Heart left ventricle (tissue), 13 donors: Measurements from ENCODE around the gene MTG1.

Experiments
- CTCF ChIP-seq, 12 donors: fragments of 200-600 bp; sonication (generic) in 4 of 12; IDR thresholded peaks; one replicate each; pipeline versions ENCODE4 v1.5.0 to v1.8.0; 2018 to 2022; ENCODE audit warnings: antibody characterized with exemption in 12 of 12, mild to moderate bottlenecking in 5 of 12
- POLR2A ChIP-seq, 2 donors: fragments of 450-650 bp; IDR thresholded peaks; one replicate each; pipeline ENCODE4 v1.6.1; 2017; ENCODE audit warnings: antibody characterized with exemption in 2 of 2, mild to moderate bottlenecking in 2 of 2, moderate library complexity in 2 of 2
- donor health status: ischemic (EF 13 %, LVEDD 7.1; RV severe dilation, severe dysfunction).
- donor health status: DM: no; HTN: yes; CAD: no.
- donor health status: DM: no; HTN: no; CAD: no.
- donor health status: ischemic (EF 25% LVEDD 6.9; RV normal size, moderate dysfunction).
- donor health status: ischemic (EF 25% LVEDD 5.7; RV mildly dilated, moderate dysfunction).
- donor health status: ischemic (EF 35%, LVEDD 5.7; RV mildly dilated, moderate dysfunction).
- donor health status: nonischemic (EF 11% LVEDD 7.7; RV severe dilation, severe dysfunction).
- donor health status: DM: yes; HTN: yes; CAD: no.
- donor health status: PGD.
- donor health status: ischemic (EF 29% LVEDD 5.4; RV normal size, mild dysfunction).
- donor health status: nonischemic (EF 23%, LVEDD 6.1; RV moderate dilation, normal function).

GRCh38 chr10:133422223-133422806 lies 28.4 kb downstream of the MTG1 start:
- TF ChIP-seq CTCF (IDR thresholded peaks at IDR 0.05) (no peak), POLR2A (IDR thresholded peaks at IDR 0.05) (no peak)
